ENCODE measurements around the gene POLR2H.

The POLR2H gene

DNA sequence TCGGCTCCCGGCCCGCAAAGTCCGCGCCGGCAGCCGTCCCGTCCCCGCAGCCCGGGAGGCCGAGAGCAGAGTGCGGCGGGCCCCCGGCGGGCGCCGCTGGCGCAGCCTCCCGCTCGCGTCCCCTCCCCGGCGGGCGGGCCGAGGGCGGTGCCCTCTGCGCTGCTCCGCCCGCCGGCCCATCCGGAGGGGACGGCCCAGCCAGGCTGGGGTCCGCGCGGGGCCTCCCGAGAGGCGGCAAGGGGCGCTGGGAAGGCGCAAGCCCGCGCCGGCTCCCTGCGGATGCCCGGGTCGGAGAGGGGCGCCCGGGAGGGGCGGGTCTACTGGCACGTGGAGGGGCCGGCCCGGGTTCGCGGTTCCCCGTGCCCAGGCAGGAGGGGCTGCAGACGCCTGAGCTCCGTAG, at the start of gene POLR2H, which contains the start of gene CLCN2:
TSS of gene POLR2H (plus strand) at position 179 of the 400 bp plus-strand sequence. CDS start 1,783 bp downstream, outside the sequence.
TSS of gene CLCN2 (minus strand) at position 74 of the 400 bp plus-strand sequence. CDS start 126 bp downstream, outside the sequence.
- peak; percentile 82 for DNase-seq (ENCODE audit: low spot score)

DNA sequence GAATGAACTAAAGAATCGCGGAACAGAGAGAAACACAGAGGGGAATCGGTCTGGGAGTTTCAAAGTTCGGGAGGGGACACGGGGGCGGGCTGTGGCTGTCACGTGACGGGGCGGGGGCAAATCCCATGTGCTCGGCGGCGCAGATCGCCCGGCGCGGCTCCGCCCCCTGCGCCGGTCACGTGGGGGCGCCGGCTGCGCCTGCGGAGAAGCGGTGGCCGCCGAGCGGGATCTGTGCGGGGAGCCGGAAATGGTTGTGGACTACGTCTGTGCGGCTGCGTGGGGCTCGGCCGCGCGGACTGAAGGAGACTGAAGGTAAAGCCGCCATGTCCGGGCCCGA, 47.2 kb upstream of the POLR2H start, which contains the start of gene EIF4G1:
TSS of gene EIF4G1 (plus strand) at position 244 of the 337 bp plus-strand sequence. CDS start 1,191 bp downstream, outside the sequence.
- peak; percentile 97 for DNase-seq (ENCODE audit: low spot score)

DNA sequence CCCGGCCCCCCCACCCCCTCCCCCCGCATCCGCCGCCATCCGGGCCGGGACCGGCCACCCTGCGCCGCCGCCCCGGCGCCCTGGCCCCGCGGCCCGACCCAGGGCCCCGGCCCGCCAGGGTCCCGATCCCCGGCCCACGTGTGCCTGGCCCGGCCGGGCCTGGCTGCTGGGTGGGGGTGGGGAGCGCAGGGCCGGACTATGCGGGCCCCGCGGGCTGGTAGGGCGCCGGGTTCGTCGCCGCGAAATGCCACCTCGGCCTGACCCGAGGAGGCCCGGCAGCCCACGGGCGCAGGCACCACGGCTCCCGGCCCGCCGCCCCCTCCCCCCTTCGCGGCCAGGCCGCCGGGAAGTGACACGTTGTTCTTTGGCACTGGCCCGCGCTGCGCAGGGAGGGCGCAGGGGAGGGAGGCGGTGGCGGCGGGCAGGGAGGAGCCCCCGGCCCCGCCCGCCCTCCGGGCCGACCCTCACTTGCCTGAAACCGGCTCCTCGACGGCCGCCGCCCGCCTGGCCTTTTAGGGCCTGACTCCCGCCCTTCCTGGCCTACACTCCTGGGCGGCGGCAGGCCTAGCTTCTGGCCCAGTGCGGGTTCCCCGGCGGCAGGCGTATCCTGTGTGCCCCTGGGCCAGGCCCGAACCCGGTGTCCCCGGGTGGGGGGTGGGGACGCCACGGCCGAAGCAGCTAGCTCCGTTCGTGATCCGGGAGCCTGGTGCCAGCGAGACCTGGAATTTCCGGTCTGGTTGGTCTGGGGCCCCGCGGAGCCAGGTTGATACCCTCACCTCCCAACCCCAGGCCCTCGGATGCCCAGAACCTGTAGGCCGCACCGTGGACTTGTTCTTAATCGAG, 46.6 kb upstream of the POLR2H start:
- DNase-seq (ENCODE audit: low spot score) = peak; percentile 89

DNA sequence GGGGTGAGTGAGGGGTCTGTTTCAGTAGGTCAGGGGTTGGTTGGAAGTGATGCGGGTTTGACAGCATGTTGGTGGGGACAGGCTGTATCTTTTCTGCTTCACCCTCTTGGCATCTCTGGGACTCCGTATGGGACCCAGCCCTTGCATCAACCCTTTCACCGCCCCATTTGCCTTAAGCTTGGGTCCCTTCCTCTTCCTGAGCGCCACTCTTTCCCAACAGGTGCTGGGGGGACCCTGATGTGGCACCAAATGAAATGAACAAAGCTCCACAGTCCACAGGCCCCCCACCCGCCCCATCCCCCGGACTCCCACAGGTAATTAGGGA, 46.0 kb upstream of the POLR2H start:
- DNase-seq (ENCODE audit: low spot score) = no peak

GRCh38 chr3:184315871-184316661, 45.4 kb upstream of the POLR2H start:
- DNase-seq (ENCODE audit: low spot score) = no peak

- DNase-seq (ENCODE audit: low spot score) = no peak
Observed at GRCh38 chr3:184316792-184317191, 44.7 kb upstream of the POLR2H start.

DNA sequence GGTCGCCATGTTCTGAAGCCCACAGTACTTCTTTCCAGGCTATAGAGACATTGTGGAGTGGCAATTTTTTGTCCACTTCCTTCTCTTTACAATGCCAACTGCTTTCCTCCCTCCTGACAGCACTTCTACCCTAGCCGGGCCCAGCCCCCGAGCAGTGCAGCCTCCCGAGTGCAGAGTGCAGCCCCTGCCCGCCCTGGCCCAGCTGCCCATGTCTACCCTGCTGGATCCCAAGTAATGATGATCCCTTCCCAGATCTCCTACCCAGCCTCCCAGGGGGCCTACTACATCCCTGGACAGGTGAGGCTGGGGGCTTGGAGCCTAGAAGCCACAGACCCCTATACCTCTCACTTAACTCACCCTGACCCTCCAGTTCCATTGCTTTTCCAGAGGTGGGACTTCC, 44.3 kb upstream of the POLR2H start:
- no peak for DNase-seq (ENCODE audit: low spot score)

DNA sequence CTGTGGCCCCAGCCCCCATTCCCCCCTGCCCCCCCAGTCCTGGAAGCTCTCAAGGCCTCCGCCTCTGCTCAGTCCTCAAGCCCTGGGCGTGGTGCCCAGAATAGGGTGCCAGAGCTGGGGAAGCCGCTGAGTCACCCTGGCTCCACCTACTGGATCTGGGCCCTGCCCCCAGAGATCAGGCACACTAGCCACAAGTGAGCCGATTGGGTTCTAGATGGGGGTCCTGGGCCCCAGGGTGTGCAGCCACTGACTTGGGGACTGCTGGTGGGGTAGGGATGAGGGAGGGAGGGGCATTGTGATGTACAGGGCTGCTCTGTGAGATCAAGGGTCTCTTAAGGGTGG, 41.4 kb upstream of the POLR2H start:
- peak; percentile 97 for DNase-seq (ENCODE audit: low spot score)

GRCh38 chr3:184321666-184322065, 39.8 kb upstream of the POLR2H start:
- no peak for DNase-seq (ENCODE audit: low spot score)

DNA sequence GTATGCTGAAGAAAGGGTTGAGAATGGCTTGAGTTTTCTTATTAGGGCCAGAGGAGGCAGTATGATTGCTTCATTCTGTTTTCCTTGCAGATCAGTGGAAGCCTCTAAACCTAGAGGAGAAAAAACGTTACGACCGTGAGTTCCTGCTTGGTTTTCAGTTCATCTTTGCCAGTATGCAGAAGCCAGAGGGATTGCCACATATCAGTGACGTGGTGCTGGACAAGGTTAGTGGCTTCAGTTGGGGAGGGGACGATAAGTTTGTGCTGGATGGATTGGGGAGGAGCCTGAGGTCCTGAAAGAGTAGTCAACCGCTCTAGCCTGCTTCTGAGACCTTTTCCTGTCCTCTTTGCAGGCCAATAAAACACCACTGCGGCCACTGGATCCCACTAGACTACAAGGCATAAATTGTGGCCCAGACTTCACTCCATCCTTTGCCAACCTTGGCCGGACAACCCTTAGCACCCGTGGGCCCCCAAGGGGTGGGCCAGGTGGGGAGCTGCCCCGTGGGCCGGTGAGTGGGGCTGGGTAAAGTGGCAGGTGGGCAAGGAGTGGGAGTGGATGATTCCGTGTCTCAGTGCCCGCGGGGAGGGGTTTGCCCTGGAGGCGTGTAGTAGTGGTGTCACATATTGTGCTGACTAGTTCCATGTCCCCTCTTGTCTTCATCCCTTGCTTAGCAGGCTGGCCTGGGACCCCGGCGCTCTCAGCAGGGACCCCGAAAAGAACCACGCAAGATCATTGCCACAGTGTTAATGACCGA, 38.6 kb upstream of the POLR2H start:
- no peak for DNase-seq (ENCODE audit: low spot score)

DNA sequence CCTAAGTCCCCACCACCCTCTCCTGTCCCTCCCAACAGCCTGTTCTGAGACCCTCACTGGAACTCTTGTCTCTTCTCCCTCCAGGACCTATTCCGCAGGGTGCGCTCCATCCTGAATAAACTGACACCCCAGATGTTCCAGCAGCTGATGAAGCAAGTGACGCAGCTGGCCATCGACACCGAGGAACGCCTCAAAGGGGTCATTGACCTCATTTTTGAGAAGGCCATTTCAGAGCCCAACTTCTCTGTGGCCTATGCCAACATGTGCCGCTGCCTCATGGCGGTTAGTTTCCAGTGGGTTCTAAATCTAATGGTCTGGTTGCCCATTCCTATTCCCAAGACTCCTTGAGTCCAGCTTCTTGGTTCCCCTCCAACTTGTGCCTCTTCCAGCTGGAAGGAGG, 37.8 kb upstream of the POLR2H start:
- DNase-seq (ENCODE audit: low spot score) = no peak

DNA sequence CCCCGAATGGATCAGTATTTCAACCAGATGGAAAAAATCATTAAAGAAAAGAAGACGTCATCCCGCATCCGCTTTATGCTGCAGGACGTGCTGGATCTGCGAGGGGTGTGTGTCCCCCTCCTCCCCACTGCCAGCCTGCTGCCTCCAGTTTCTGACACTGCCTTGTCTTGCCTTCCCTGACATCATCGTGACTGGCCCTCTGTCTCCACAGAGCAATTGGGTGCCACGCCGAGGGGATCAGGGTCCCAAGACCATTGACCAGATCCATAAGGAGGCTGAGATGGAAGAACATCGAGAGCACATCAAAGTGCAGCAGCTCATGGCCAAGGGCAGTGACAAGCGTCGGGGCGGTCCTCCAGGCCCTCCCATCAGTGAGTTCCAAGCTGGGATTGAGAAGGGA, 36.2 kb upstream of the POLR2H start:
- DNase-seq (ENCODE audit: low spot score) = no peak

DNA sequence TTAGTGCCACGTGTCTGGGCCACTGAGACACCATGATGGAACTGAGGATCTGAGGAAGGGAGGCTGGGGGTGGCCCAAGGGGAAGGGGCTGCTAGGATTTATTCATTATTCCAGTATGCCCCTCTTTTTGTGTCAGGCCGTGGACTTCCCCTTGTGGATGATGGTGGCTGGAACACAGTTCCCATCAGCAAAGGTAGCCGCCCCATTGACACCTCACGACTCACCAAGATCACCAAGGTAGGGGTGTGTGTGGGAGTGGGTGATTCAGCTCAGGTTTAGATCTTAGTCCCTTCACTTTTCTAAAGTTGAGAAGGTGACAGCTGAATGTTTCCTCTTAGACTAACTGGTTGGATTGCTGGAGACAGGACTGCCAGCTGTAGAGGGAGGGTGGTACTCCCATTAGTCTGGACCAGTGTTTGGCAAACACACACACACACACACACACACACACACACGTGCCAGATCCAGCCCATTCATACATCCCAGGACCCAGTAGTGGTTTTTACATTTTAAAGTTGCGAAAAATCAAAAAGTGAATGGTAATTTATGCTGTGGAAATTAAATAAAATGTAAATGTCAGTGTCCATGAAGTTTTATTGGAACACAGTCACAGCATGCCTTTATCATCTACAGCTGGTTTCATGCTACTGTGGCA, 35.7 kb upstream of the POLR2H start:
- DNase-seq (ENCODE audit: low spot score) = no peak

DNA sequence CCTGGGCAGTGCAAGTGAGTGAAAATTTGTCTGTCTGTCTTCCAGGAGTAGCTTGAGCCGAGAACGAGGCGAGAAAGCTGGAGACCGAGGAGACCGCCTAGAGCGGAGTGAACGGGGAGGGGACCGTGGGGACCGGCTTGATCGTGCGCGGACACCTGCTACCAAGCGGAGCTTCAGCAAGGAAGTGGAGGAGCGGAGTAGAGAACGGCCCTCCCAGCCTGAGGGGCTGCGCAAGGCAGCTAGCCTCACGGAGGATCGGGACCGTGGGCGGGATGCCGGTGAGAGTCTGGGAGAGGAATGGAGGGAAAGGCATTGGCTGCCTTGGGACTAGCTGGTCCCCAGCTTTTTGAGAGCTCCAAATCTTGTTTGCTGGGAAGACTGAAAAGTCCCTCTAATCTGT, 34.3 kb upstream of the POLR2H start:
- DNase-seq (ENCODE audit: low spot score) = no peak

- DNase-seq (ENCODE audit: low spot score) = no peak
Observed at GRCh38 chr3:184328516-184328915, 33.0 kb upstream of the POLR2H start.

DNA sequence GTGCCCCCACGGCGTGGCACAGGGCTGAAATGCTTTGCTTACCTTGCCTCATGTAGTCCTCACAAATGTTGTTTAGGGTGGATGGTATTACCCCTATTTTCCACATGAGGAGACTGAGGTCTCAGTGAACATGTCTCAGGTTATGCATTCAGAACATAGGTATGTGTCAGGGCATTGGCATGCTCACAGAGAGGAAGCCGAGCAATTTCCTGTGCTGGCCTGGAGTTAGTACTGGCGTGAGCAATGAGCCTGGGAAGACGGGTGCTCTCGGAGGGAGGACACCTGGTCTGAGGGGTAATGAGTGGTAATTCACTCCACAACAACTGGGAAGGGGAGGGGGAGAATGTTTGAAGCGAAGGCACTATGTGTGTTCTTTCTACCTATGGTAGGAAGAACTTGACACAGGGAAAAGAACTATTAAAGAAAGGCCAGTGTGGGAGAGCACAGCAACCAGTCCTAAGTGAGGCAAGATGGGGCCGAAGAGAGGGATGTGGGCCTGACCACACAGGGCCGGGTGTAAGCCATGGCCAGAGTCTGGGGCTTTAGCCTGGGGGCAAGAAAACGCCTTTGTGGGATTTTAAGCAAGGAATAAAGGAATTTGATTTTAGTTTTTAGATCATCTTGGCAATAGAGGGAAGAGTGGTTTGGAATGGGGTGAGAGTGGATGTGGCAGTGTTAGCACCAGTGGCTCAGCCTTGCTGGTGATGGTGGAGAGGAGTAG, 29.0 kb upstream of the POLR2H start:
- peak; percentile 74 for DNase-seq (ENCODE audit: low spot score)

DNA sequence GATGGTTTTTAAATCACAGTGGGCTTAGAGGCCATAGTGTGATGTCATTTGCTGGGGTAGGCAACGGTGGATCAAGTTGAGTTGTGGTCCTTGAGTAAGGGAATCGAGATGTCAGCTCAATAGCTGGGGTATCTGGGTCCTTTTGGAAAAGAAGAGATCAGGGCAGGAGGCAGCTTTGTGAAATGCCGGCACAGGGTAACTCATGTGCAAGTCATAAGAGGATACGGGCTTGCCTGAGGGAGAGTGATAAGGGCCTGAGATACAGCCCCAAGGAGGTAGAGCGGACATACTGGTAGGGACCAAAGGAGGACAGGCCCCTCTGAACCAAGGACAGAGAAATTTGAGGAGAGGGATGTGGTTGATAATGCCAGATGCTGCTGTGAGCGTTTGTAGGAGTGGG, 28.3 kb upstream of the POLR2H start:
- no peak for DNase-seq (ENCODE audit: low spot score)

DNA sequence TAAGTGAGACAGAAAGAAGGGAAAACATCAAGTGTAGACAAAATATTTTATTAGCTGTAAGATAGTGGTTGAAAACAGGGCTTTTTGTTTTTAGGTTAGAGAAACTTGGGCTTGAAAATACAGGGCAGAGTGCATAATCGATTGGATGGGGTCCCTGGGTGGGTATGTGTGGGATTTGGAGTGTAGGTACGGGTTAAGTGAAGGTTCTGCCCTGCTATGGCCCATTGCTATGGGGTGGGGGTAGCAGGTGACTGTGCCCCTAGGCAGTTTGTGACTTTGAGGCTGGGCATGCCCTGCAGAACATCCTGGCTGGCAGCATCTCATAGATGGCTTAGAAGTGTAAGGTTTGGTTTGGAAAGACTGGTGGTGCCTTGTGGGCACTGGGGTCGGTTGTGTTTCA, 27.8 kb upstream of the POLR2H start:
- DNase-seq (ENCODE audit: low spot score) = no peak

- peak; percentile 68 for DNase-seq (ENCODE audit: low spot score)
Observed at GRCh38 chr3:184334470-184335158, 26.9 kb upstream of the POLR2H start.

DNA sequence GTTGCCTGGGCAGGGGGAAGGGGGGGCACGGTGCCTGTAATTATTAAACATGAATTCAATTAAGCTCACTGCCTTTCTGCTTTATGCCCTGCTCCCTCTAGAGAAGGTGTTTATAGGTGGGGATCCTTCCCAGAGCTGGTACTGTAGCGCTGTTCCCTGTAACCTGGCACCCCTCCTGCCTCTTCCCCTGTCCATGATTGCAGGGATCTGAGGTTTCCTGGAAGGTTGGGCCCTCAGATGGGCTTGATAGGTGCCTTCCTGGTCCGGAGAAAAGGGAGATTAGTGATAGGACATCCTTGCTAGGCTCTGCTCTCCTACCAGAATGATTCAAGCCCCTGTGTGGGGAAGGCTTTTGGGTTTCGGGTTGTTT, 26.2 kb upstream of the POLR2H start:
- DNase-seq (ENCODE audit: low spot score) = no peak

Data from AG08396 (cell line).